ENCODE results near the gene RAB22A.
"Not testable (repeated sequence)": the region's sequence is repeated elsewhere in the genome, so short reads cannot be mapped to it uniquely, and the experiment has no call there.

Gene RAB22A

GRCh38 chr20:58414786-58415185 lies 105.3 kb downstream of the RAB22A start:
- DNase-seq (ENCODE audit: low read depth), result not testable (repeated sequence)

GRCh38 chr20:58416057-58416456 lies 106.5 kb downstream of the RAB22A start:
- DNase-seq (ENCODE audit: low read depth), result no peak

- no peak for DNase-seq (ENCODE audit: low read depth)
These were observed 107.3 kb downstream of the RAB22A start for GRCh38 chr20:58416835-58417234.
